GM19397 (cell line): ENCODE results near the gene SETD1B.
"Not testable (repeated sequence)": the region's sequence is repeated elsewhere in the genome, so short reads cannot be mapped to it uniquely, and the experiment has no call there.

Experiments
- ATAC-seq: cut with Tn5 transposase; IDR thresholded peaks from one replicate; pipeline ENCODE4 v1.9.1; 2021; ENCODE audit warnings: mild to moderate bottlenecking, moderate library complexity; ENCODE audit not compliant: unreplicated experiment

The SETD1B gene

DNA sequence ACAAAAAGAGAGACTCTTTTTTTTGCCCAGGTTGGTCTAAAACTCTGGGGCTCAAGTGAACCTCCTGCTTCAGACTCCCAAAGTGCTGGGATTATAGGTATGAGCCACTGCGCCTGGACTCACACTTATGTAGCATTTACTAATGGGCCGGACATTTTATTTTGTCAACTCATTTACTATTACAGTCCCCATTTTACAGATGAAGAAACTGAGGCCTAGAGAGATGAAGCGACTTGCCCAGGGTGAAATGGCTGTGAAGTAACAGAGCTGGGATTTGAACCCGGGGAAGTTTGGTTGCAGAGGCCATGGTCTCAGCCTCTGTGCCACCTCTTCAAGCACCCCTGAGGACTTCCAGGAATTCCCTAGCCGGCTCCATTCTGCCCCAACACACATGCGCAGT is 45.4 kb downstream of the SETD1B start:
- no peak for ATAC-seq

DNA sequence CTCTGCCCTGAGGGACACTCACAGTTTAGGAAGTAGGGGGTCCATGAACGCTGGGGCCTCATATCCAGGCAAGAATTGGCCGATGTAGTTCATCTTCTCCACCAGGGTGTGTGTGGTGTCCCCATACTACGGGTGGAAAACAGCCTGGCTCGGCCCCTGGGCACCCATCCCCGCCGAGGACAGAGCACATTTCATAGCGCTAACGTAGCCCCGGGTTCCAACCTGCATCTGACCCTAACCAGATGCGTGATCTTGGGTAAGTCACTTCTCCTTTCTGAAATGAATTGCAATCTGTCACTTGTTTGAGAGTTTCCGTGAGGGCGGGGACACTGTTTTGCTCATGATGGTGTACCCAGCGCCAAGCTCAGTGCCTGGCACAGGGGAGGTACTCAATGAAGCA is 45.9 kb downstream of the SETD1B start:
- ATAC-seq = no peak

DNA sequence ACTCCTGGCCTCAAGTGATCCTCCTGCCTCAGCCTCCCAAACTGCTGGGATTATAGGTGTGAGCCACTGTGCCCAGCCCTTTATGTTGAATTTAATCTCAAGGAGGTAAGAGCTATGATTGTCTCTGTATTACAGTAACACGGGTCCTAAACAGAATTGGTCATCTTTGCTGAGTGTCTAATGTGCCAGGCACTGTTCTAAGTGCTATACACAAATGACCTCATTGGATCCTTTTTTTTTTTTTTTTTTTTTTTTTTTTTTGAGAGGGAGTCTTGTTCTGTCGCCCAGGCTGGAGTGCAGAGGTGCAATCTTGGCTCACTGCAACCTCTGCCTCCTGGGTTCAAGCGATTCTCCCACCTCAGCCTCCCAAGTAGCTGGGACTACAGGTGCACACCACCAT is 48.6 kb downstream of the SETD1B start:
- ATAC-seq = not testable (repeated sequence)

DNA sequence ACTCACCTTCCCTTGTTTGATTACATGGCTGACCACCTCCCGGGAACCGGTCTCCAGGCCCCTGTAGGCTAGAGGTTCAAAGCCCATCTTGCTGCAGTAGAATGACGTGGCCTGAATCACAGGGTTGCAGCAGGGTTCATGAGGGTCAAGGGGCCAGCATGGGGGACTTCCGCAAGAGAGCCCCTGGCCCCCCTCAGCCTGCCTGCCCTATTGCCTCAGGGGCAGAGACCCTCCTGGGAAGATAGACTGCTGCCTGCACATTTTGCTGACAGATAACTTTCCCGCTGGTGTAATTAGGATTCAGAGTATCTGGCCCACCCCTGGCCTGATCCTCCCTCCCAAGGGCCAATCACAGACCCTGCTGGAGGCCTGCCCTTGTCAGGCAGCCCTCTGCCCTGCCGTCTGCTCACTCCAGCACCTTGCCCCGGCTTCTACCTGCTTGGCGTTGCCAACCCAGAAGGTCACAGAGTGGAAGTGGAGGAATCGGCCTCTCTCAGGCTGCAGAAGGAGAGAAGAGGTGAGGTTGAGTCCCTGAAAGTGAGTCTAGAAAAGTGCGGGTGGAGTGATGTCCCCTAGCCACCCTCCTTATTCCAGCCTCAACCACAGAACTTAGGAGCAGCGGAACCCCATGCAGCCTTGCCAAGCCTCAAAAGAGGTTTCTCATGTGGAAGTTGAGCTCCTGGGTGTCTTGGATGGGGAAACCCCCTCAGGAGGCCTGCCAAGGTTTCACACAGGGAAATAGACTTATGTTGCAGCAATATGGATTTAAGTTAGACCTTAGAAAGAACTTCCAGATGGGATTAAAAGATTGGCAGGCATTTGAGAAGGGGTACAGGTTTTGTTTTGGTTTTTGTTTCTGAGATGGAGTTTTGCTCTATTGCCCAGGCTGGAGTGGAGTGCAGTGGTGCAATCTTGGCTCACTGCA is 53.8 kb downstream of the SETD1B start:
- ATAC-seq = no peak

DNA sequence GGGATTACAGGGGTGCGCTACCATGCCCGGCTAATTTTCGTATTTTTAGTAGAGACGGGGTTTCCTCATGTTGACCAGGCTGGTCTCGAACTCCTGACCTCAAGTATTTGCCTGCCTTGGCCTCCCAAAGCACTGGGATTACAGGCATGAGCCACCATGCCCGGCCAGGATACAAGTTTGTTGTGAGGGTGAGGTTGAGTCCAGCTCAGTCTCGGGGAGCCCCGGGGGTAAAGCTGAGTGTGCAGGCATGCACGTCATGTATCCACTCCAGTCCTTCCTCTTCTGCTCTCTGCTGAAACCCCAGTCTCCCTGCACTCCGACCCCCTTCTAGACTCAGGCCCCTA is 54.5 kb downstream of the SETD1B start:
- ATAC-seq = no peak

DNA sequence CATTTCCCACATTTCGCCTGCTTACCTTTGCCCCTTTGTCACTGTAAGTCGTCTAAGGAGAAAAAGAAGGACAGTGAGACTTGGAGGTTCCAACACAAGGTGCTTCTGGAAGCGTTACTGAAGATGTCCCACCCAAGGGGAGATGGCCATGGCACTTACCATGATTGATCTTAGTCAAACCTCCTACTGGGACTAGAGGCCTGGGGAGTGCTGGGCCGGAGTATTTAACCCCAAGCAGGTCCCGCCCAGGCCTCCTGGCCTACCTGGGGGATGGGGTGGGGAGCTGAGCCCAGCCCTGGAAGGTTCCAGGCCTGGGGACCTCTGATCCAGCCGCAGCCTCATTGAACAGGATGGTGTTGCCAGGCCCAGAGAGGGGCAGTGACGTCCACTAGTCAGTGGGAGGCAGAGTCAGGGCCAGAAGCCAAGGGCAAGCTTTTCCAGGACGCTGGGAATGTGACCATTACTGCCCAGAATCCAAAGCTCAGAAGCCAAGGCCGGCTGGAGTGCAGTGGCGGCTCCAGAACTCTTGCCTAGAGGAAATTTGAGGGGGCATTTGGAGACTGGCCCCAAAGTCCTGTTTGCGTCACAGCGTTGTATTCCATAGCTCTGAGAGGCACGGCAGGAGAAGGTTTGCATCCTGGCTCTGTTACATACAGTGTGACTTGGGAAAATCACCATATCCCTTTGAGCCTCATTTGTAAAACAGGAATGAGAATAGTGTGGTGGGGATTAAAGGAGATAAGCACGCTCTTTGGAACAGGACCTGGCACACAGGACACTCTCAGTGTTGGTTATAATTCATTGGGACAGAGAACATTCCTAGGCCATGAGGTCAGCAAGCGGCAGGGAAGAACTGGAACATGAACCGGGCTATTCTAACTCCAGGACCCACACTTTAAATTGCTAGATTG is 55.1 kb downstream of the SETD1B start, which contains the start of gene HPD:
HPD (minus strand) TSS at position 198 of the 911 bp plus-strand sequence; CDS start at position 162, 36 bp downstream.
- ATAC-seq = no peak

DNA sequence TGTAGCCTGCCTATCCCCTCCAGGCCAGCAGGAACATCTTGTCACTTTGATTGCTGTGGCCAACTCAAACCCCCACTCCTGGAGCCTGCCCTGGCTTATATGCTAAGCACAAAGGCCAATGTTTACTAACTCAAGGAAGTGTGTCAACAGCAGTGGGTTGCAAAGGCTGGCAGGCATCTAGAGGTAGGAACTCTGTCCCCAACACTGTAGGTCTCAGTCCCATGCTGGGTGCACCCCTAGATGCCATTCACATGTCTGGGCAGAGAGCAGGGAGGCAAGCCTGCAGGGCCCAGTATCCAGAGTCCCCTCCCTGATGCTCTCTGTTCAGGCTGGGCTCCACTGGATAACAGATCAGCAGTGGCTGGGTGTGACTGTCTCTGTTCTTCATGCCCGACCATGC is 56.4 kb downstream of the SETD1B start:
- no peak for ATAC-seq

DNA sequence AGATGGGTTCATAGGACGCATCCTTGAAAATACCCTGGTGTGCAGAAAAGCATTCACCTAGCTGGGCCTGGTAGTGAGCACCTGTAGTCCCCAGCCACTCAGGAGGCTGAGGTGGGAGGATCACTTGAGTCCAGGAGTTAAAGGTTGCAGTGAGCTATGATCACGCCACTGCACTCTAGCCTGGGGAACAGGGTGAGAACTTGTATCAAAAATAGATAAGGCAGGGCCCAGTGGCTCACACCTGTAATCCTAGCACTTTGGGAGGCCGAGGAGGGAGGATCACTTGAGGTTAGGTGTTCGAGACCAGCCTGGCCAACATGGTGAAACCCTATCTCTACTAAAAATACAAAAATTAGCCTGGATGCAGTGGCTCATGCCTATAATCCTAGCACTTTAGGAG is 56.9 kb downstream of the SETD1B start:
- not testable (repeated sequence) for ATAC-seq

DNA sequence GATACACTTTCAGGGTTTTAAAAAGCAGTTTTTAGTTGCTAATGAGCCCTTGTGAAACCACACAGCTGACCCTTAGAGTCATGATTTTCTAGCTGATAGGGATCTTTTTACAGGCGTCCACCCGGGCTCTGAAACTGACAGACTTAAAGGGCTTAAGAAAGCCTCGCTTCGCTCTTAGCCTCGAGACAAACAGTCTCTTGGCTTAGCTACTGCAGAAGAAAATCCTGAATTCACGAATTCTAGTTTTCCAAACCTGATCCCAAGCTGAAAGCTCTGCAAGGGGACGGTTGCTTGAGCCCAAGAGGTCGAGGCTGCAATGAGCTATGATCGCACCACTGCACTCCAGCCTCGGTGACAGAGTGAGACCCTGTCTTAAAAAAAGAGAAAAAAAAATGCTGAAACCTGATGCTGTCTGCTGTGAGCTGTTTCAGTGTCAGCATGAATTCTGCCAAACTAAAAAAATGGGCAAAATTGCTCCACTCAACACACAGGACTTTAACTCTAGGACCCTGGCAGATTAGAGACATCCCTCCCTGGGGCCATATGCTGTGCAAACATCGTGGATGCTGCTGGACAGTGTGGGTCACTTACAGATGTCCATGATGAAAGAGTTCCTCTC is 57.9 kb downstream of the SETD1B start:
- no peak for ATAC-seq

DNA sequence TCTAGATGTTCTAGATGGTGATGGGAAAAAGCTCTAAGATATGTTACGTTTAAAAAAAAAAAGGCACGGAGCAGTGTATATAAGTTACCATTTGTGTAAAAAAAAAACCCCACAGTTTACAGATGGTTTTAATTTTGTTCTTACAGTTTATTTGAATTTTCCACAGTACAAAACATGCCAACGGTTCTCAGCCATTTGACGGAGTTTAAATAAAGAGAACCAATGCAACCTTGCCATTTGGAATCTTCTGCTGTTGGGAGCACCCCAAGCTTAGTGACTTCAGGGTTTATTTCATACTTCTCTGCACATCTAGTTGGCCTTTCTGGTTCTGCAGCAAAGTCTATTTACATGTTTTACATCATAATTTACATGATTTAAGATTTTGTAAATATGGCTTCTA is 62.5 kb downstream of the SETD1B start:
- no peak for ATAC-seq

DNA sequence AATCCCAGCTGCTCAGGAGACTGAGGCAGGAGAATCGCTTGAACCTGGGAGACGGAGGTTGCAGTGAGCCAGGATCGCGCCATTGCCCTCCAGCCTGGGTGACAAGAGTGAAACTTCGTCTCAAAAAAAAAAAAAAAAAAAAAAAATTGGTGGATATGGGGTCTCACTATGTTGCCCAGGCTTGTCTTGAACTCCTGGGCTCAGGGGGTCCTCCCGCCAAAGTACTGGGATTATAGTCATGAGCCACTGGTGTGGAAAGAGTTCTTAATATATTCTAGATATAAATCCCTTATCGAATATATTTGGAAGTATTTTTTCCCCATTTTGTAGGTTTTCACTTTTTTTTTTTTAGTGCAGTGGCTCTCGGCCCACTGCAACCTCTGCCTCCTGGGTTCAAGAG is 65.4 kb downstream of the SETD1B start:
- not testable (repeated sequence) for ATAC-seq

DNA sequence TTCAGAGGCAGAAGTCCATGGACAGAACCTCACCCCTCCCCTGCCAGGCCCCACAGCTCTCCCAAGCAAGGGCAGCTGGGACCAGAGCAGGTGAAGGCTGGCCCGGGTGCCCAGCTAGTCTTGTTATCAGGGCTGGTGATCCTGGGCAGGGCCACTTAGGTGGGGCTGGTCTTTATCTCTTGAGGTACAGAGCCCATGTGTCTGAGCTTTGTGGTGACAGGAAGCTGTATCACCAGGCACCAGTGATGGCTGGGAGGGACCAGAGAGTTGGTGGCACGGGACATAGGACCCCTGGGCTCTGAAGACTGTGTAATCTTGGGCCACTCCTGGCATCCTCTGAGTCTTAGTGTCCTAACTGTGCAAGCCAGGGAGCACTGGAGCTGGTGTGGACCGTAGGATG is 67.7 kb downstream of the SETD1B start:
- ATAC-seq = no peak

DNA sequence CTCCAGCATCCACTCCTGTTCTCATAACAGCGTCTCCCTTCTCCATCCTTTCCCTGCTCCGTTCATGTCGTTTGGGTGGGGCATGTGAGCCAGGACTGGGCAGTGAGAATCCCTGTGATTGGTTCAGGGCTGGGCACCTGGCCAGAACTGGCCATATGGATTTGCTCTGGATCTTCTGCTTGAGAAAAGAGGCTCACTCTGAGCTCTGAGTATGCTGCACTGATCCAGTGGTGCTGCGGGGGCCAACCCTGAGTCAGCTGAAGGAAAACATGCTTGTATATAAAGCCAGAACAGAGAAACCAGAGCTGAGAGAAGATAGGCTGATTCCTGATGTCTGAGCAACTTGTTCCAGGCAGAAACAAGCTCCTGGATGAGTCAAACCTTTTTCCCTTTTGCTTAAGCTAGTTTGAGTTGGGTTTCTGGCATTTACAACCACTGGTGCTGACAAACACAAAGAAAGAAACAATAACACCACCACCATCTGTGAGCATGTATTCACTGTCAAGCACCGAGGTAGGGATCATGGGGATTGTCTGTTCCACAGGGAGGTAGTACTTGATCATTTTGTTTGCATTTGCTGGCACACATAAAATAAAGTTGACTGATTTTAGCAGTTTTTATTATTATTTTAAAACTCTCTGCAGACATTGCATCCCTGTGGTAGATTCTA is 68.9 kb downstream of the SETD1B start:
- no peak for ATAC-seq

DNA sequence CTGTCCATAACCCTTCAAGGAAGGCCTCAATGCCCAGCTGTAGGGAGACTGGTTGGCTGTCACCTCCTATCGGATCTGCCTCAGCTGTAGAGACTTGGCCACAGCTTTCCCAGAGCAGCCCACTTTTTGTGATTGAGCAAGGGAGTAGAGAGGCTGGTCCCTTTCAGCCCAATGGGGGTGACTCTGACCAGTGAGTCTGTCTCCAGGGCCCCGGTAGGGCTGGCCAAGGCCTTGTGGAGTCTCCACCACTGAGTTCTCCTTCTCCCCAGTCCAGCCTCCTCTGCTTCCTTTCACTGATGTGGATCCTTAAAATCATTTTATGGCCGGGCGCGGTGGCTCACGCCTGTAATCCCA is 69.4 kb downstream of the SETD1B start:
- no peak for ATAC-seq

DNA sequence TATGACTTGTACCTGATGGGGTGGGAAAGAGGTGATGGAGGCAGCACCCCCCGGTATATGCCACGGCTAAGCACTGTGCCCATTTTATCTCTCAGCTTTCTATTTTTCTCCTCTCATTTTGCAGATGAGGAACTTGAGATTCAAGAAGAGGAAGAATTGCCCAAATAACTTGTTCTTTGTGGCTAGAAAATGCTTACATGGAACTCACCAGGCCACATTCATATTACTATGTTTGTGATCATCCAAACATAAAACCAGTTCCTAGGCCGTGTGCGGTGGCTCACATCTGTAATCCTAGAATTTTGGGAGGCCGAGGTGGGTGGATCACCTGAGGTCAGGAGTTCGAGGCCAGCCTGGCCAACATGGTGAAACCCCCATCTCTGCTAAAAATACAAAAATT is 70.3 kb downstream of the SETD1B start:
- ATAC-seq = no peak

DNA sequence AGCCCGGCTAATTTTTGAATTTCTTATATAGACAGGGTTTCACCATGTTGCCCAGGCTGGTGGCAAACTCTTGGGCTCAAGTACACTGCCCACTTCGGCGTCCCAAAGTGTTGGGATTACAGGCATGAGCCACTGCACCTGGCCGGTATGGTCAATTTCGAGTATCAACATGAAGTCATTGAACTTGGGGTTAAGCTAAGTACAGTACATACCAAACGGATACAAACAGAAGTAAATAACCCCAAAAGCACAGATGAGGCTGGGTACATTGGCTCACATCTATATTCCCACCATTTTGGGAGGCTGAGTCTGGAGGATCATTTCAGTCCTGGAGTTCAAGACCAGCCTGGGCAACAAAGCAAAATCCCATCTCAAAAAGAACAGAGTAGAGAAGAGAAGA is 71.8 kb downstream of the SETD1B start:
- ATAC-seq = no peak

DNA sequence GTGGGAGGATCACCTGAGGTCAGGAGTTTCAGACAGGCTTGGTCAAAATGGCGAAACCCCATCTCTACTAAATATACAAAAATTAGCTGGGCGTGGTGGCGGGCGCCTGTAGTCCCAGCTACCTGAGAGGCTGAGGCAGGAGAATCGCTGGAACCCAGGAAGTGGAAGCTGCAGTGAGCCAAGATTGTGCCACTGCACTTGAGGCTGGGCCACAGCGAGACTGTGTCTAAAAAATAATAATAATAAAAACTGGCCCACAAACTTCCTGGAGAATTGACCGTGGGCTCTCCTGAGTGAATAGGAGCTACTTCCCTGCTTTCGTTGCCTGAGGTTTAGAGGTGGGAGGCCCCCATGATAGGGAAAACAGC is 72.3 kb downstream of the SETD1B start:
- not testable (repeated sequence) for ATAC-seq
